ENCODE data around the gene WWOX.

Gene WWOX

GRCh38 chr16:78902321-78902720 lies 802.9 kb downstream of the WWOX start:
- H3K9ac ChIP-seq (ENCODE audit: low read length), result no peak overlapping the region
- no peak overlapping the region for H3K4me3 ChIP-seq (ENCODE audit: low read length)
- H3K27me3 ChIP-seq (ENCODE audit: control insufficient read depth, insufficient read depth, low read length), result no peaks in the 10 kb centered on the region
- H3K9me3 ChIP-seq (ENCODE audit: control insufficient read depth, low read length), result no peaks in the 10 kb centered on the region
- H3K4me1 ChIP-seq (ENCODE audit: control insufficient read depth, insufficient read depth, low read length), result peaks cover 5% of the 10 kb centered on the region
- H3K36me3 ChIP-seq (ENCODE audit: control insufficient read depth, insufficient read depth, low read length), result no peaks in the 10 kb centered on the region

- H3K4me3 ChIP-seq (ENCODE audit: low read length), result no peak overlapping the region
- no peaks in the 10 kb centered on the region for H3K36me3 ChIP-seq (ENCODE audit: control insufficient read depth, insufficient read depth, low read length)
- peaks cover 5% of the 10 kb centered on the region for H3K4me1 ChIP-seq (ENCODE audit: control insufficient read depth, insufficient read depth, low read length)
- no peak overlapping the region for H3K9ac ChIP-seq (ENCODE audit: low read length)
- no peaks in the 10 kb centered on the region for H3K27me3 ChIP-seq (ENCODE audit: control insufficient read depth, insufficient read depth, low read length)
- H3K9me3 ChIP-seq (ENCODE audit: control insufficient read depth, low read length), result no peaks in the 10 kb centered on the region
Observed at GRCh38 chr16:78903237-78903636, 803.8 kb downstream of the WWOX start.

- peaks cover 5% of the 10 kb centered on the region for H3K4me1 ChIP-seq (ENCODE audit: control insufficient read depth, insufficient read depth, low read length)
- H3K9me3 ChIP-seq (ENCODE audit: control insufficient read depth, low read length), result no peaks in the 10 kb centered on the region
- H3K27me3 ChIP-seq (ENCODE audit: control insufficient read depth, insufficient read depth, low read length), result no peaks in the 10 kb centered on the region
- H3K36me3 ChIP-seq (ENCODE audit: control insufficient read depth, insufficient read depth, low read length), result no peaks in the 10 kb centered on the region
- H3K9ac ChIP-seq (ENCODE audit: low read length), result no peak overlapping the region
- H3K4me3 ChIP-seq (ENCODE audit: low read length), result no peak overlapping the region
Observed at GRCh38 chr16:78903843-78904242, 804.4 kb downstream of the WWOX start.

DNA sequence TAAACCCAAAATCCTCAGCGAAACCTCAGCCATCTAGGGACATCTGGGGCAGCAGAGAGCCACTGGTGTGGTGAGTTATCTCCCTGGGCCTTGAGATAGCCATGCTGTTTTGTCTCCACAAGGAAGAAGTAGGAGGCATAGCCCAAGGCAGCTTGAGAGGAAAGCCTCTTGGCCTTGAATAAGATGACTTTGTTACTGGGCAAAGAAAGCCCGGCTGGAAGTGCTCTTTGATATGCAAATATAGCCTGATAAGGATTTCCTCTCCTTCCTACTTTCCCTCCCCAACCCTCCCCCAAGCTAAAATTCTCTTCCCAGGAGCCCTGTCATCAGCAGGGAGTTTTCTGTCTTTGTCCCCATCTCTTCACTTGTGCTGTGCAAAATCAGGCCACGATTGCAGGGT lies 806.7 kb downstream of the WWOX start:
- no peak overlapping the region for H3K9ac ChIP-seq (ENCODE audit: low read length)
- H3K4me3 ChIP-seq (ENCODE audit: low read length), result no peak overlapping the region
- peaks cover 5% of the 10 kb centered on the region for H3K4me1 ChIP-seq (ENCODE audit: control insufficient read depth, insufficient read depth, low read length)
- no peaks in the 10 kb centered on the region for H3K9me3 ChIP-seq (ENCODE audit: control insufficient read depth, low read length)
- no peaks in the 10 kb centered on the region for H3K27me3 ChIP-seq (ENCODE audit: control insufficient read depth, insufficient read depth, low read length)
- no peaks in the 10 kb centered on the region for H3K36me3 ChIP-seq (ENCODE audit: control insufficient read depth, insufficient read depth, low read length)

GRCh38 chr16:78909226-78909625 lies 809.8 kb downstream of the WWOX start:
- Histone ChIP-seq H3K9ac (ENCODE audit: low read length) (no peak overlapping the region), H3K4me3 (ENCODE audit: low read length) (no peak overlapping the region), H3K36me3 (ENCODE audit: control insufficient read depth, insufficient read depth, low read length) (no peaks in the 10 kb centered on the region), H3K4me1 (ENCODE audit: control insufficient read depth, insufficient read depth, low read length) (peaks cover 5% of the 10 kb centered on the region), H3K9me3 (ENCODE audit: control insufficient read depth, low read length) (no peaks in the 10 kb centered on the region), H3K27me3 (ENCODE audit: control insufficient read depth, insufficient read depth, low read length) (no peaks in the 10 kb centered on the region)

- Histone ChIP-seq H3K27me3 (ENCODE audit: control insufficient read depth, insufficient read depth, low read length) (no peaks in the 10 kb centered on the region), H3K4me3 (ENCODE audit: low read length) (no peak overlapping the region), H3K9ac (ENCODE audit: low read length) (no peak overlapping the region), H3K9me3 (ENCODE audit: control insufficient read depth, low read length) (no peaks in the 10 kb centered on the region), H3K36me3 (ENCODE audit: control insufficient read depth, insufficient read depth, low read length) (no peaks in the 10 kb centered on the region), H3K4me1 (ENCODE audit: control insufficient read depth, insufficient read depth, low read length) (no peaks in the 10 kb centered on the region)
Observed at GRCh38 chr16:78915811-78916345, 816.4 kb downstream of the WWOX start.

DNA sequence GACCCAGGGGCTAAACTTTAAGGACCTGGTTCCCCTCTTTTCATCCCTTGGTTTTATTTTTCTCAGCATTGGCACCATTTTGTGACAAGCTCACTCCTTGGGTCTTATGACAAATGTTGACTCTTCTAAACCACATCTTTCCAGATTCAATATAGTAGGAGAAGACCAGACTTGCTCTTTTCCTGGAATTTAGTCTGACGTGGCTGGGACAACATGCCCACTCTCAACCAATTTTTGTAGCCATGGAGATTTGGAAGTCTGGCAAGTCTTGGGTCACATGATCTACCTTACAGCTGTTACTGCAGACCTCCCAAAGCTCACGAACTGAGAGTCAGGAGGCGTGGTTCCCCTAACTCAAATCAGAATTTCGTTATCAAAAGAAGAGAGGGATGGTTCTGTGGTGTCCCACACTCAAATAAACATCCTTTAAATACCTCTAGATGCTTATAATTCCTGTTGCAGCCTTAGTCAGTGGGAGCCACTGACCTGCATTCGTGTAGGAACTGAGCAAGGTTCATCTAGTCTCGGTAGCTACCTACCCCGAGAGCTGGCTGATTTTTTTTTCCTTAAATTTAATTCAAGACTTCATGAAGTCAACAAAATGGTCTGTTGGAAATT lies 817.6 kb downstream of the WWOX start:
- no peak overlapping the region for H3K4me3 ChIP-seq (ENCODE audit: low read length)
- H3K9me3 ChIP-seq (ENCODE audit: control insufficient read depth, low read length), result peaks cover 5% of the 10 kb centered on the region
- H3K36me3 ChIP-seq (ENCODE audit: control insufficient read depth, insufficient read depth, low read length), result no peaks in the 10 kb centered on the region
- H3K4me1 ChIP-seq (ENCODE audit: control insufficient read depth, insufficient read depth, low read length), result no peaks in the 10 kb centered on the region
- no peaks in the 10 kb centered on the region for H3K27me3 ChIP-seq (ENCODE audit: control insufficient read depth, insufficient read depth, low read length)
- no peak overlapping the region for H3K9ac ChIP-seq (ENCODE audit: low read length)

DNA sequence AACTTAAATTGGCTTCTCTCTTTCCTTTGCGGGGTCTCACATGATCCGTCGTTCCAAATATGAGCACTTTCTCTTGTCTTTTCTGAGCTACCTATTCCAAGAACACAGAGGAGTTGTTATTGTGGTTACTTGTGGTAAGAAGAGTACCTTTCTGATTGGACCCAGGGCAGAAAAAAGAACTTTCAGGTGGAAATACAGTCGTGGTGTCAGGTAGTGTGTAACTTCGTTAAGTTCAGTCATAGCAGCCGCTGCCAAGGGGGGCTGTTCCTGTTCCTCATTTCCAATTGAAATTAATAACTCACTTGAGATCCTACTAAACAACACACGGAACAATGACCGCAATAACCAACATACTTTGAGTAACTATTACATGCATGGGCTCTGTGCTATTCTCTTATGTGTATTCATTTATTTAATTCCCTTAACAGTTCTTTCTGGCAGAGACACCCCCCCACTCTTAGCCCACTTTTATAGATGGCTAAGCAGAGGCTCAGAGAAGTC lies 819.4 kb downstream of the WWOX start:
- H3K36me3 ChIP-seq (ENCODE audit: control insufficient read depth, insufficient read depth, low read length), result no peaks in the 10 kb centered on the region
- H3K4me1 ChIP-seq (ENCODE audit: control insufficient read depth, insufficient read depth, low read length), result no peaks in the 10 kb centered on the region
- no peak overlapping the region for H3K4me3 ChIP-seq (ENCODE audit: low read length)
- no peak overlapping the region for H3K9ac ChIP-seq (ENCODE audit: low read length)
- peaks cover 6% of the 10 kb centered on the region for H3K9me3 ChIP-seq (ENCODE audit: control insufficient read depth, low read length)
- no peaks in the 10 kb centered on the region for H3K27me3 ChIP-seq (ENCODE audit: control insufficient read depth, insufficient read depth, low read length)

- no peak overlapping the region for H3K4me3 ChIP-seq (ENCODE audit: low read length)
- no peaks in the 10 kb centered on the region for H3K27me3 ChIP-seq (ENCODE audit: control insufficient read depth, insufficient read depth, low read length)
- H3K9ac ChIP-seq (ENCODE audit: low read length), result no peak overlapping the region
- H3K9me3 ChIP-seq (ENCODE audit: control insufficient read depth, low read length), result peaks cover 6% of the 10 kb centered on the region
- H3K36me3 ChIP-seq (ENCODE audit: control insufficient read depth, insufficient read depth, low read length), result no peaks in the 10 kb centered on the region
- no peaks in the 10 kb centered on the region for H3K4me1 ChIP-seq (ENCODE audit: control insufficient read depth, insufficient read depth, low read length)
Observed at GRCh38 chr16:78919852-78920251, 820.4 kb downstream of the WWOX start.

- Histone ChIP-seq H3K9me3 (ENCODE audit: control insufficient read depth, low read length) (peaks cover 6% of the 10 kb centered on the region), H3K4me3 (ENCODE audit: low read length) (no peak overlapping the region), H3K27me3 (ENCODE audit: control insufficient read depth, insufficient read depth, low read length) (no peaks in the 10 kb centered on the region), H3K36me3 (ENCODE audit: control insufficient read depth, insufficient read depth, low read length) (no peaks in the 10 kb centered on the region), H3K9ac (ENCODE audit: low read length) (no peak overlapping the region), H3K4me1 (ENCODE audit: control insufficient read depth, insufficient read depth, low read length) (no peaks in the 10 kb centered on the region)
Observed at GRCh38 chr16:78920621-78921020, 821.2 kb downstream of the WWOX start.

DNA sequence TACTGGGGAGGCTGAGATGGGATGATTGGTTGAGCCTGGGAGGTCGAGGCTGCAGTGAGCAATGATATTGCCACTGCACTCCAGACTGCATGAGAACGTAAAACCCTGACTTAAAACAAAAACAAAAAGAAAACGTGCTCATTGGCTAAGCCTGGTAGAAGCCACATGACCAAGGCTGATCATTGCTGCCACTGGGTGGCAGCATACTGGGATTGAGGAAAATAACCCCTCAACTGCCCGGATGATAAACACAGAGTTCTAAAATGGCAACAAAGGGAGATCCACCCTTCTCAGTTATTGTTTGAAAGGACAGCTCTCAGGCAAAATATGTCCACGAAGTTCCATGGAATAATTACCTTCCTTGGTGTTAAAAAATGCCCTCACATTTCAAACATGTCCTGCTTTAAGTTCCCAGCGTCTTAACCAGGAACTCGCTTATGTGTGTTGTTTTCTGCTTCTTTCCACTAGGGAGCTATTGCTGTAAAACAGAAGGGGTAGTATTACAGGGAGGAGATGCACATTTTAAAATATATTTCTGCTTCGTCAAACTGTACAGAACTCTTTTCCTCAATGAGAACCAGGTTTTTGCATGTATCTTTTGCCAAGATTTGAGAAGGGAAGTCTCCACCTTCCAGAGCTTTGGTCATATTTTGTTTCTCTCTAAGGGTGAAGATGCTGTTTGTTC lies 825.8 kb downstream of the WWOX start:
- H3K9me3 ChIP-seq (ENCODE audit: control insufficient read depth, low read length), result peaks cover 6% of the 10 kb centered on the region
- no peaks in the 10 kb centered on the region for H3K36me3 ChIP-seq (ENCODE audit: control insufficient read depth, insufficient read depth, low read length)
- H3K27me3 ChIP-seq (ENCODE audit: control insufficient read depth, insufficient read depth, low read length), result no peaks in the 10 kb centered on the region
- H3K4me3 ChIP-seq (ENCODE audit: low read length), result no peak overlapping the region
- H3K4me1 ChIP-seq (ENCODE audit: control insufficient read depth, insufficient read depth, low read length), result no peaks in the 10 kb centered on the region
- H3K9ac ChIP-seq (ENCODE audit: low read length), result no peak overlapping the region

DNA sequence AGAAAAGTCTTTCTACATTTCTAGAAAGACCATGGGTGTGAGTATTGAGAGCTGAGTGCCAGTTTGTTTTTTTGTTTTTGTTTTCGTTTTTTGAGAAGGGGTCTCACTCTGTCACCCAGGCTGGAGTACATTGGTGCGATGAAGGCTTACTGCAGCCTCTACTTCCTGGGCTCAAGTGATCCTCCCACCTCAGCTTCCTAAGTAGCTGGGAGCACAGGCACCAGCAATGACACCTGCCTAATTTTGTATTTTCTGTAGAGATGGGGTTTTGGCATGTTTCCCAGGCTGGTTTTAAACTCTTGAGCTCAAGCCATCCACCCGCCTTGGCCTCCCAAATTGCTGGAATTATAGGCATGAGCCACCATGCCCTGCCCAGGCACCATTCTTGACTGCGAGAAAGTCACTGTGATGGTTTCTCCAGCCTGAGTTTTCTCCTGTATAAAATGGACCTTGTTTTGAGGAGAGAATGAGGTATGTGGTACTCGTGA lies 827.3 kb downstream of the WWOX start:
- Histone ChIP-seq H3K4me1 (ENCODE audit: control insufficient read depth, insufficient read depth, low read length) (no peaks in the 10 kb centered on the region), H3K9ac (ENCODE audit: low read length) (no peak overlapping the region), H3K4me3 (ENCODE audit: low read length) (no peak overlapping the region), H3K9me3 (ENCODE audit: control insufficient read depth, low read length) (peaks cover 3% of the 10 kb centered on the region), H3K27me3 (ENCODE audit: control insufficient read depth, insufficient read depth, low read length) (no peaks in the 10 kb centered on the region), H3K36me3 (ENCODE audit: control insufficient read depth, insufficient read depth, low read length) (no peaks in the 10 kb centered on the region)

Measured in mucosa of stomach (tissue), 1 donor.